WERI-Rb-1 (cell line): ENCODE measurements around the gene NPAS1.

Experiments used
- DNase-seq: peaks from one replicate; pipeline ENCODE4 v3.0.0-alpha.2; 2020
- H3K27ac ChIP-seq: fragments of 250-450 bp; sonication (Bioruptor Pico); 2 replicates; pipeline ENCODE4 v1.5.1; 2020; ENCODE audit warnings: mild to moderate bottlenecking, moderate library complexity
- H3K27me3 ChIP-seq: fragments of 250-450 bp; sonication (Bioruptor Pico); 2 replicates; pipeline ENCODE4 v1.5.1; 2021; ENCODE audit warnings: mild to moderate bottlenecking, low read depth, moderate library complexity; ENCODE audit not compliant: insufficient read depth, severe bottlenecking
- H3K36me3 ChIP-seq: fragments of 250-450 bp; sonication (Bioruptor Pico); 2 replicates; pipeline ENCODE4 v1.5.1; 2020; ENCODE audit warnings: mild to moderate bottlenecking, moderate library complexity
- H3K4me3 ChIP-seq: 2 replicates; pipeline ENCODE4 v1.5.1; 2011; ENCODE audit warnings: low read depth, mild to moderate bottlenecking, control low read depth, low read length
- H3K9me3 ChIP-seq: fragments of 250-450 bp; sonication (Bioruptor Pico); 2 replicates; pipeline ENCODE4 v1.5.1; 2021; ENCODE audit warnings: mild to moderate bottlenecking, moderate library complexity; ENCODE audit not compliant: severe bottlenecking
- TF ChIP-seq, protein P1 (sequence below): IDR thresholded peaks from 2 replicates; pipeline ENCODE4 v1.5.1; 2011; ENCODE audit warnings: low read depth, mild to moderate bottlenecking, control low read depth, inconsistent platforms, low read length

NPAS1 gene

DNA sequence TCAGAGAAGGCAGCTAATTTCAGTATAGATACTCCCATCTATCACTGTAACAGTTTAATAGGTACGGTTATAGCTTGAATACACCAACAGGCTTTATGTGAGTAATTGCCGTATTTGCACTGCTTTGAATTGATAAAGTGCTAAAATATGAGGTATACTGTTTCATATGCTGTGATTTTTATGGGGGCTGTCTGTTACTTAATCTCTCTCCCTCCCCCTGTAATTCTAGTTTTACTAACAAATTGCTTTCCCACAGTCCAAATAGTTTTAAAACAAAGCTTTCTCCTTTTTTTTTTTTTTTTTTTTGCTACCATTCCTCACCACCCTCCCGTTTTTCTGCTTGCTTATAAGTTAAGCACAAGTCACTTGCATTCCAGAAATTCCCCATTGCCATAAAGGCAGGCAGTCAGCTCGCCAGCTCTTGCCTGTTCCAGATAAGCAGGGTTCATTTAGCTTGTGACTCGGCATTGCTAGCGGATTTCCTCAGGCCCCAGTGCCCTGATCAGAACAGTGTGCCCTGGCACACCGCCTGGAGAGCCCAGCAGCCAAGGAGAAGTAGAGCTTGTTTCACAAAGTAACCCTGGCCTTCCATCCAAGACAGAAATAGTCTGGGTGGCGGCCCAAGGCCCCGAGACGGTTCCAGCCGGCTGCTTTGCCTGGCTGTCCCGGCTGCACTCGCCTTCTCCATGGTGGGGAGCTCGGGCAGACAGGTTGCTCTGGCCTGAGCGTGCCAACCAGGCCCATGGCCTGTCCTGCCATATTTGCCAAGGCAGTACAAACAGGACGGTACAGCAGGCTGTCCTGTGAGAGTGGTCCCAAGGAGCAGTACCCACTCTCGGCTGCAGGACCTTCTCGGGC, 43.5 kb upstream of the NPAS1 start:
- H3K27me3 ChIP-seq = no peaks in the 10 kb centered on the region
- TF ChIP-seq, protein P1, sequence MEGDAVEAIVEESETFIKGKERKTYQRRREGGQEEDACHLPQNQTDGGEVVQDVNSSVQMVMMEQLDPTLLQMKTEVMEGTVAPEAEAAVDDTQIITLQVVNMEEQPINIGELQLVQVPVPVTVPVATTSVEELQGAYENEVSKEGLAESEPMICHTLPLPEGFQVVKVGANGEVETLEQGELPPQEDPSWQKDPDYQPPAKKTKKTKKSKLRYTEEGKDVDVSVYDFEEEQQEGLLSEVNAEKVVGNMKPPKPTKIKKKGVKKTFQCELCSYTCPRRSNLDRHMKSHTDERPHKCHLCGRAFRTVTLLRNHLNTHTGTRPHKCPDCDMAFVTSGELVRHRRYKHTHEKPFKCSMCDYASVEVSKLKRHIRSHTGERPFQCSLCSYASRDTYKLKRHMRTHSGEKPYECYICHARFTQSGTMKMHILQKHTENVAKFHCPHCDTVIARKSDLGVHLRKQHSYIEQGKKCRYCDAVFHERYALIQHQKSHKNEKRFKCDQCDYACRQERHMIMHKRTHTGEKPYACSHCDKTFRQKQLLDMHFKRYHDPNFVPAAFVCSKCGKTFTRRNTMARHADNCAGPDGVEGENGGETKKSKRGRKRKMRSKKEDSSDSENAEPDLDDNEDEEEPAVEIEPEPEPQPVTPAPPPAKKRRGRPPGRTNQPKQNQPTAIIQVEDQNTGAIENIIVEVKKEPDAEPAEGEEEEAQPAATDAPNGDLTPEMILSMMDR = no peak
- no peak overlapping the region for H3K4me3 ChIP-seq
- no peak overlapping the region for H3K27ac ChIP-seq
- no peaks in the 10 kb centered on the region for H3K9me3 ChIP-seq
- peaks cover 9% of the 10 kb centered on the region; the same call in 1 of the 2 replicates for H3K36me3 ChIP-seq
- no peak for DNase-seq

DNA sequence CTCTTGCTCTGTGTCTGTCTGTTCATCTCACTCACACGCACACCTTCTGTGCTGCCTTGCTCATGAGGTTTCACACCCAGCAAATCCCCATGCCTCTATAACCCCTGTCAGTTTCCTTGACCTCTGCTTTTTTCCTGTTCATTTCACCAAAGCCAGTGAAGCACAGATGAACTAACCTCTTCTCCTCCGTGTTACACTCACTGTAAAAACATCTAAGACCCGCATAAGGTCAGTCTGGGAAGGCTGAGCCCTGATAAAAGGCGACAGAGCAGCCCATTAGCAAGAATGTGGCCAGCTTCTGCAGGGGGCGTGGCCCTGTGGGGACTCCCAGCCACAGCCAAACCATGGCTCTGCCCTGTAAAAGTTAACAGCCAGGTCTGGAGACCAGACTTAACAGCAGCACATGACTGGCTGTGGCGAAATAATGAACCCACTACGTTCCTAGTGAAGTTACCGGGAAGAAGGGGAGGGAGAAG, 42.8 kb upstream of the NPAS1 start:
- no peak overlapping the region for H3K4me3 ChIP-seq
- DNase-seq = no peak
- TF ChIP-seq, protein P1 = no peak
- peaks cover 9% of the 10 kb centered on the region; the same call in 1 of the 2 replicates for H3K36me3 ChIP-seq
- H3K27me3 ChIP-seq = no peaks in the 10 kb centered on the region
- H3K9me3 ChIP-seq = no peaks in the 10 kb centered on the region
- H3K27ac ChIP-seq = no peak overlapping the region

DNA sequence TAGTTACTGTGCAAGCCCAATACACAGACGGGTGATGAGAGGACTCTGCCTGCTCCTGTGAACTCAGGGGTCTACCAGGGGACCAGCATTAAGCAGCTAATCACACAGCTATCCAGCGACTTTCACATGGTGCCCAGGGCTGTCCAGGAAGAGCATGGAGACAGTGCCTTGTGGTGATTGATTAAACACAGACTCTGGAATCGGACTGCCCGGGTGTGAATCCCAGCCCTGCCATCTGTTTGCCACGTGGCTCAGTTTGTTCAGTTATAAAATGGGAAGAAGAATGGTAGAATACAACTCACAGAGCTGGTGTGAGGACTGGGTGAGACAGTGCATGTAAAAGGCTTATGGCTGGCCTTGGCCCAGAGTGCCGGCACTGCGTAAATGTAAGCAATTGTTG, 42.1 kb upstream of the NPAS1 start:
- Histone ChIP-seq H3K9me3 (no peaks in the 10 kb centered on the region), H3K27ac (no peak overlapping the region), H3K27me3 (no peaks in the 10 kb centered on the region), H3K36me3 (peaks cover 9% of the 10 kb centered on the region; the same call in 1 of the 2 replicates), H3K4me3 (no peak overlapping the region)
- DNase-seq = no peak
- TF ChIP-seq, protein P1 = no peak

DNA sequence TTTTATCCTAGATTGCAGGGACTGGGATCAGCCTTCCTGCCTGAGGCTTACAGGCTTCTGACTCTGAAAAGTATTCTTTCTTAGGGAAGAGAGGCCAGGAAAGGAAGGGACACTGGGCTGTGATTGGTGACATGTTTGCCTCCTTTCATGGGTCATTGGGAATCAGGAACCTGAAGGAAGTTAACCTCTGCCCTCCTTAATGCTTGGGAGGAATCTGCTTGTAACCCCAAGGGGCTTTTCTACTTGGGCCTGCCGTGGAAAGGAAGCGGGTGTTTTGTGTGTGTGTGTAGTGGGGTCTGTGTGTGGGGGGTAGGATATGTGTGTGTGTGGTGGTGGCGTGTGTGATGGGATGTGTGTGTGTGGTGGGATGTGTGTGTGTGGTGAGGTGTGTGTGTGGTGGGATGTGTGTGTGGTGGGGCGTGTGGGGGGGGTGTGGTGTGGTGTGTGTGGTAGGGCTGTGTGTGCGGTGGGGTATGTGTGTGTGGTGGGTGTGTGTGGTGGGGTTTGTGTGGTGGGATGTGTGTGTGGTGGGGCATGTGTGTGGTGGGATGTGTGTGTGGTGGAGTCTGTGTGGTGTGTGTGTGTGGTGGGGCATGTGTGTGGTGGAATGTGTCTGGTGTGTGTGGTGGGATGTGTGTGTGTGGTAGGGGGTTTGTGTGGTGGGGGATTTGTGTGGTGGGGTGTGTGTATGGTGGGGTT, 41.3 kb upstream of the NPAS1 start:
- Histone ChIP-seq H3K36me3 (peaks cover 9% of the 10 kb centered on the region; the same call in 1 of the 2 replicates), H3K27ac (no peak overlapping the region), H3K27me3 (no peaks in the 10 kb centered on the region), H3K9me3 (no peaks in the 10 kb centered on the region), H3K4me3 (no peak overlapping the region)
- TF ChIP-seq, protein P1 = no peak
- no peak for DNase-seq

DNA sequence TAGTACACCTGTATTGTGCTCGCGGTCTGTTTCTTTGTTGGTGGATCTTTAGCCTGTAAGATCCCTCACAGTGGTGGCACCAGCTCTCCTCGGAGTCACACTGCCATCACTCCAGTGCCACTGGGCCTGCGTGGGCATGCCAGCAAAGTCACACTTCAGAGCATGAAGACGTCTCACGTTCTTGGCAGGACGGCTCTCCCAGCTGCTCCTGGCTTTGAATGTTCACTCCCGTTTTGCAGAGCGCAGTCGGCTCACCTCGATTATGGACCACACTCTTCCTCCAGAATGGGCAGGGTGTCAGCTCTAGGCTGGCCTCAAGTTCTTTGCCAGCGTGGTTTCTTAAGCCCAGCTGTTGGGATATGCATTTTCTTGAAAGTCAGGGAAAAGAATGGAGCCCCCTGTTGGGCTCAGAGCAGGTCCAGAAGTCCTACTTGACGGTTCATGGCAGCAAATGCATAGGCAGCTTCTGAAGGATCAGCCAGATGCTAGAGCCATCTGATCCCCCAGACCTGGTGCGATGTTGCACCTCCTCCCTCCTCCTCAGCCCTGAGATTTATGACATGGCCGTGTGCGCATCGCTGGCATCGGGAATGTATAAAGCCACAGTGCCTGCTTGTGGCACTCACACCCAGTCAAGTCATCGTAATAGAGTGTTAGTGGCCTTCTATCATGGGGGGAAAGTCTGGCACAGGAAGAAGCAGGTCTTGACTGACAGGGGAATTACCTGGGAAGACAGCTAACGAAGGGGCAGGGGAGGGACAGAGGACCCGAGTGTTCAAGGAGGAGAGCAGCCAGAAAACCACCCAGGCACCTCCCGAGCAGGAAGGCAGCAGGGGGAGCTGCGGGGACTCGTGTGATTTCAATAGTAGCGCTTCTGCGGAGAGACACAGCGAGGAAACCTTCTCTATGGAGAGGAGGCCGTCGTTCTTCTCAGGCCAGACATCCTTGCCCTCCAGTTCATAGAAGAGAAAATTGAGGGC, 40.2 kb upstream of the NPAS1 start:
- H3K27ac ChIP-seq = no peak overlapping the region
- TF ChIP-seq, protein P1 = peak; percentile 17; the same call in 1 of the 2 replicates
- peak; percentile 59 for DNase-seq
- H3K9me3 ChIP-seq = no peaks in the 10 kb centered on the region
- no peaks in the 10 kb centered on the region for H3K27me3 ChIP-seq
- H3K4me3 ChIP-seq = no peak overlapping the region
- H3K36me3 ChIP-seq = peaks cover 6% of the 10 kb centered on the region; the same call in 1 of the 2 replicates
